Medulla oblongata (tissue), 1 donor: Measurements from ENCODE around the gene CHCHD3.

Experiments
- DNase-seq: peaks from one replicate; pipeline ENCODE4 v3.0.0-alpha.2; 2015; ENCODE audit errors: extremely low spot score

CHCHD3 gene

DNA sequence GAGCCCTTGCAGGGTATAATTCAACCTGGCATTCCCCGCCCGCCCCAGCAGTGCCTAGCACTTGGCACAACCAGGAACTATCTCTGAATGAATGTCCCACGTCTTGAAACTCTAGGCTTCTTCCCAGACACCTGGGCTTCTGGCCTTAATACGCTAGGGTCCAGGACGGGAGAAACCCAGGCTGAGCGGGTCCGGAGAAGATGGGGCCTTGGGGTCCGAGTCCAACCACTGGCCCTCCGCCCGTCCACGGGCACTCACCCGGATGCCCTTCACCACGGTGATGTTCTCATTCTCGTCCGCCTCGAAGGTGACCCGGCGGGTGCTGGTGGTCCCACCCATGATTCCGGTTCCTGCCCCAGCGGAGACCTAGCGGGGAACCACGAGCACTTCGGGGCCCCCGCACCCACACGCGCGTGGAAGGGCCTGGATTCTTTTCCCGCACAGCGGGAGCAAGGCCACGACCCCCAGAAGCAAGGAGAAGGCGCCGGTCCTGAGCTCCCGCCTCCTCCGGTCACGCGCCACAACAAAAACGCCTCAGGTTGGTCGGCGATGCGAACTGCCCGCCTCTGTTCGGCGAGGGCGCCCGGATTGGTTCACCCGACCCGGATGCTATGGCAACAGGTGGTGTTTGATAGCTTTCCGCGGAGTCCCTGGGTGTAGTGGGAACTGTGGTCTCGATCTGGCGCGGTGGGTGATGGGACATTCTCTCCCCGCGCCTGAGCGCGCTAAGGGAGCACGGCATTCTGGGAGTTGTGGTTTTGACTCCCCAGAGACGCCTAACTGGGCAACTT is at the start of gene CHCHD3:
Gene CHCHD3, minus strand, starts transcription at position 492 of the 791 bp plus-strand sequence. Its CDS starts 153 bp downstream, at position 339.
- peak; percentile 99 for DNase-seq

GRCh38 chr7:133130166-133130565 is 48.3 kb upstream of the CHCHD3 start:
- DNase-seq: no peak

GRCh38 chr7:133126422-133126821 is 44.5 kb upstream of the CHCHD3 start:
- DNase-seq: no peak

GRCh38 chr7:133124974-133125373 is 43.1 kb upstream of the CHCHD3 start:
- no peak for DNase-seq

GRCh38 chr7:133121175-133121844 is 39.4 kb upstream of the CHCHD3 start:
- no peak for DNase-seq

GRCh38 chr7:133119067-133119466 is 37.2 kb upstream of the CHCHD3 start:
- DNase-seq: no peak

GRCh38 chr7:133118261-133118660 is 36.4 kb upstream of the CHCHD3 start:
- DNase-seq: no peak

- no peak for DNase-seq
These were observed 35.6 kb upstream of the CHCHD3 start for GRCh38 chr7:133117452-133117851.

DNA sequence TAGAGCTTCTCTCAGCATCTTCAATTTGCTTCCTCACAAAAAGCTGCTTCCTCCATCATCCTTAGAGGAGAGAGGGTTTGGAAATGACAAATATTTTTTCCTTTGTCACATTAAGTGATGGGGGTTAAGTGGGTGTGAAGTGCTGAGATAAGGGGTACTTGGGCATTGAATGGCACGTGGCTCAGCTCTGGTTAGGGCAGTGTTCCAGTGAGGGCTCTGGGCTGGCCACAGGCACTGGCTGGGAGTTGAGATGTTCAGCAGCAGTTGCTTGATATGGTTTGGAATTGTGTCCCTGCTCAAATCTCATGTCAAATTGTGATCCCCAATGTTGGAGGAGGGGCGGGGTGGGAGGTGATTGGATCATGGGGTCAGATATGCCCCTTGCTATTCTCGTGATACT is 33.7 kb upstream of the CHCHD3 start:
- DNase-seq: no peak

- no peak for DNase-seq
These were observed 32.6 kb upstream of the CHCHD3 start for GRCh38 chr7:133114519-133114918.

DNA sequence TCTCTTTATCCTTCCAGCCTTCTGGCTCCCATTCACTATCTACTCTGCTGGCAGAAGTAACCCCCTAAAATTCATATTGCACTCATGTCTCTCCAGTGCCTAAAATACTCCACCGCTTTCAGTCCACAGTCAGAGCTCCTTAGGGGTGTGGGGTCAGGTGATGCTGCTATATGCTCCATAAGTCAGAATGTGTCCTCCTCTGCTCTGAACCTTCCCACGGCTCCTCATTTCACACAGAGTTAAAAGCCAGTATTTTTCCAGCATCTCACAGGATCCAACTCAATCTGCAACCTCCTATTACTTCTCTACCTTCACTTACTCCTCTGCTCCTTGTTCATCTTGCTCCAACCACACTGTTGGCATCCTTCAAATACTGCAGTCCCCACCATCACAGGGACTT is 31.1 kb upstream of the CHCHD3 start:
- DNase-seq: no peak

DNA sequence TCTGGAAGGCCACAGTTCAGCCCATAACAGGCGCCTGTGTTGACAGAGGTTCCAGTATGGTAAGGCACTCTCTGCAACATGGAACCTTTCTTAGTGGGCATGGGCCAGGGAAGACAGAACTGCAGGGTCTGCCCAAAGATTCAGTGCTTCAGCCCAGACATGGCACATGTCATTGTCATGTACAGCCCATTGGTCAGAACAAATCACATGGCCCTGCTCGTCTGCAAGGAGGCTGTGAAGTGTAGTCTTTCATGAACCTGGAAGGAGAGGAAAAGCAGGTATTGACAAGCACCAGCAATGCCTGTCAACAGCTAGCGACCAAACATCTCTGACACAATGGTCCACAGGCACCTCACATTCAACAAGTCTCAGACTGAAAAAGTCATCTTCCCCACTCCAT is 30.4 kb upstream of the CHCHD3 start:
- DNase-seq: no peak

GRCh38 chr7:133110312-133110711 is 28.4 kb upstream of the CHCHD3 start:
- no peak for DNase-seq

- no peak for DNase-seq
These were observed 27.9 kb upstream of the CHCHD3 start for GRCh38 chr7:133109816-133110215.

GRCh38 chr7:133108023-133108422 is 26.1 kb upstream of the CHCHD3 start:
- peak; percentile 11 for DNase-seq

DNA sequence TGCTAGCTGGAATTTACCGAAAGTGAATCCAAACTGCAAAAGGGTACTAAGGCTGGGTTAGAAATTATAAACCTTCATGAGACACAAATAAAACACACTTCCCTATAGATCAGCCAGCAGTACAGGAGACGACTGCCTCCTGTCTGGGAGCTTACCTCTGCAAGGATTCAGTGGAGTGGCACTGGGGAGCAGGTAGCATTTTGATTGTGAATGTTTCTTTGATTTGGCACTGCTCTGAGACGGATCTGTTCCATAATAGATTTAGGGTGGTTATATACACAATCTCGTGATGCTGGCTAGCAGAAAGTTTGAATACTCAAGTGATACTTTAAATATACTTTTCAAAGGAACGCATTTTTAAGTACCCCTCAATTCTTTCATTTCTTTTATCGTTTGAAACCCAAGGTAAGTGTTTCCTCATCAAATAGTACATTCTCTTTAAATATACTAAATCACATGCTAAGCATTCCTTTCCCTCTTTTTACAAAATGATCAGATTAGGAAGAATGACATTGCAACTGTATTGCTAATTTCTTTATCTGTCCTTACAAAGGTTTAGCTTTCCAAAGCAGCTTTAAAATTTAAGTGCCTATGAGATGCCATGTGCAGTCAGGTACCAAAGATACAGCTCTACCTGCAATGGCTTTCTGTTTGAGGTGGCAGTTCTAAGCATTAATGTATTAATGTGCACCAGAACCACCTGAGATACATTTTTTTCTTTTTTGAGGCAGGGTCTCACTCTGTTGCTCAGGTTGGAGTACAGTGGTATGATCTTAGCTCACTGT is 20.6 kb upstream of the CHCHD3 start:
- DNase-seq: no peak

GRCh38 chr7:133099633-133100286 is 17.9 kb upstream of the CHCHD3 start:
- DNase-seq: no peak

DNA sequence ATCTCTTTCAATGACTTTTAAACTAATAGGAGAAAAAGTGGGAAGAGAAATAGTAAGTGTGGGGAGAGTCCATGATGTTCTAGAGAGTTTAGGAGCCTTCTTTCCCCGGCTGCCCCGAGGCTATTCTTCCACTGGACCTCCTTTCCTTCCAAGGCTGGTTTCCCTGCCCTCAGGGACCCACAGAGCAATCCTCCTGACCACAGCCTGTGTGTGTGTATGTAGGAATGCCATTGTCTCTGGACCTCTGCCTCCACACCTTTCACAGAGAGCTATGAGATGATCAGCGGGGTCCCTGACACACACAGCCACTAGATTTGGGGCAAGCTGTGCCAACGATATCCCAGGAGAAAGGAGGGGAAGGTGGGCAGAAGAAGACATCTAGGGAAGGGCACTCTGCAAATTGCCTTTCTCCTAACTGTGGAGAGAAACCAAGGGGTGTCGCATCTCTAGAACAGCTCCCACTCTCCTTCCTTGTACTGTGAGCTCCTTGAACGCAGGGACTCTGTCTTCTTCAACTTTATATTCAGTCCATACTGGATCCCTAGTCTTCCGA is 13.3 kb upstream of the CHCHD3 start:
- no peak for DNase-seq

- DNase-seq: no peak
These were observed 10.1 kb upstream of the CHCHD3 start for GRCh38 chr7:133091943-133092464.

GRCh38 chr7:133082390-133082766 is 488 bp upstream of the CHCHD3 start:
- no peak for DNase-seq

GRCh38 chr7:133081119-133081598 is 731 bp downstream of the CHCHD3 start:
- DNase-seq: no peak
